ENCODE results near the gene KIF1C.
A peak's percentile ranks its signal among the peaks of the same experiment; 100 is the strongest.

DNA sequence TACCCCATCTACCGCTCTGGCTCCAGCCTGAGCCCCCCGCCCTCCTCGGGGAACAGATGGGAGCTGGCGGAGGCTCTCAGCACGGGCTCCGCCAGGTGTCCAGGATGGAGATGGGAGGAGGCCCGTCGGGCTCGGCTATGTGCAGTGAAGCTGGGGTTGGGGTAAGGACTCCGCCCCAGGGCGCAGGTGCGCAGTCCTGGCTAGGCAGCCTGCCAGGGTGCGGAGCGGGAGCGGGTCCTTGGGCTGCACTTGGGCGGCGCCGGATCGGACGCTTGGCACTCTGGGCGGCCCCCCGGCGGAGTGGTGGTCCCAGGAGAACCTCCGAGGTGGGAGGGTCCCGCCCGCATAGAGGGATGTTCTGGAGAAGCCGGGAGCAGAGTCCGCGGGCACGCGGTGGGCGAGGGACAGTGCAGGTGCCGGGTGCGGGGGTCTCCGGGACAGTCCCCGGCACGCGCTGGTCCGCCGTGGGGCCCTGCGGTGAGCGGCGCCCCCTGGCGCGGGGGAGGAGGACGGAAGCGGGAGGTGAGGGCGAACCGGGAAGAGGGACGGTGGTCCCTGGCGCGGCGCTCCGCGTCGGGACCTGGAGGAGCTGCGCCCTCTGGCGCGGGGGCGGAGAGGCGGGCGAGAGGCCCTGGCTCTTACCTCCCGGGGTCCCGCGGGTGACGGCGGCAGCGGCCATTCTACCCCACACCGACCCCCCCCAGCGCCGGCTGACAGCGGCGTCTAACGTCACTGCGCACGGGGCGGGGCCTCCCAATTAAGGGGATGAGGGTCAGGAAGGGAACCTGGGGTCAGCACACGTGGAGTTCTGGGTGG, 10.6 kb upstream of the KIF1C start, which contains the start of gene CAMTA2:
- TF ChIP-seq EZH2phosphoT487 (IDR thresholded peaks at IDR 0.05) (no peak), EZH2 (IDR thresholded peaks at IDR 0.05) (peak; percentile 72)
- TF ChIP-seq, protein P1, sequence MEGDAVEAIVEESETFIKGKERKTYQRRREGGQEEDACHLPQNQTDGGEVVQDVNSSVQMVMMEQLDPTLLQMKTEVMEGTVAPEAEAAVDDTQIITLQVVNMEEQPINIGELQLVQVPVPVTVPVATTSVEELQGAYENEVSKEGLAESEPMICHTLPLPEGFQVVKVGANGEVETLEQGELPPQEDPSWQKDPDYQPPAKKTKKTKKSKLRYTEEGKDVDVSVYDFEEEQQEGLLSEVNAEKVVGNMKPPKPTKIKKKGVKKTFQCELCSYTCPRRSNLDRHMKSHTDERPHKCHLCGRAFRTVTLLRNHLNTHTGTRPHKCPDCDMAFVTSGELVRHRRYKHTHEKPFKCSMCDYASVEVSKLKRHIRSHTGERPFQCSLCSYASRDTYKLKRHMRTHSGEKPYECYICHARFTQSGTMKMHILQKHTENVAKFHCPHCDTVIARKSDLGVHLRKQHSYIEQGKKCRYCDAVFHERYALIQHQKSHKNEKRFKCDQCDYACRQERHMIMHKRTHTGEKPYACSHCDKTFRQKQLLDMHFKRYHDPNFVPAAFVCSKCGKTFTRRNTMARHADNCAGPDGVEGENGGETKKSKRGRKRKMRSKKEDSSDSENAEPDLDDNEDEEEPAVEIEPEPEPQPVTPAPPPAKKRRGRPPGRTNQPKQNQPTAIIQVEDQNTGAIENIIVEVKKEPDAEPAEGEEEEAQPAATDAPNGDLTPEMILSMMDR (IDR thresholded peaks at IDR 0.05): peak; percentile 70

All from neural progenitor cell (in vitro differentiated cells).